Measurements from ENCODE around the gene GJA9. TPM values are rescaled to one million over a fixed set of nuclear protein-coding genes. Genes with fewer than 3 reads are reported as not detected.

Gene GJA9
- total and polyA plus RNA-seq, 2 experiments from 2014 or later: 0.21 TPM; not detected in 1

GRCh38 chr1:38888423-38889333, 7.3 kb upstream of the GJA9 start:
- no peaks in the 10 kb centered on the region for H3K9me3 Mint-ChIP-seq
- no peaks in the 10 kb centered on the region for H3K36me3 ChIP-seq (ENCODE audit: insufficient read depth)

More at GRCh38 chr1:38888423-38889333, 7.3 kb upstream of the GJA9 start:
- Mint-ChIP-seq H3K27me3 (ENCODE audit: insufficient read depth, low read depth, poor library complexity) (peaks cover 2% of the 10 kb centered on the region), H3K4me1 (peaks cover 13% of the 10 kb centered on the region; the same call in 2 of the 3 replicates), H3K4me3 (no peak overlapping the region), H3K27ac (no peak overlapping the region), H3K36me3 (ENCODE audit: low read depth) (no peaks in the 10 kb centered on the region)
- H3K9me2 ChIP-seq (ENCODE audit: insufficient read depth): no peaks in the 10 kb centered on the region
- DNase-seq (ENCODE audit: low spot score): no peak
- H3K79me2 ChIP-seq (replicated peaks; ENCODE audit: insufficient read depth): no peaks in the 10 kb centered on the region
- 0 out of 2 replicates have a peak, but pooled peaks cover 6% of the 10 kb centered on the region for H3K4me1 ChIP-seq (ENCODE audit: insufficient read depth)
- TF ChIP-seq JUNB (IDR thresholded peaks at IDR 0.05; ENCODE audit: unreplicated experiment) (no peak), POLR2AphosphoS5 (IDR thresholded peaks at IDR 0.05; ENCODE audit: low read depth) (no peak), CREB1 (CRISPR knock-in tag; IDR thresholded peaks at IDR 0.05; ENCODE audit: low read depth) (no peak), ZNF331 (CRISPR knock-in tag; IDR thresholded peaks at IDR 0.05; ENCODE audit: low read depth) (no peak), STAT1 (IDR thresholded peaks at IDR 0.05; ENCODE audit: unreplicated experiment) (no peak), EZH2 (IDR thresholded peaks at IDR 0.05; ENCODE audit: low read depth, unreplicated experiment) (no peak), REST (IDR thresholded peaks at IDR 0.05; ENCODE audit: unreplicated experiment) (no peak), EZH2phosphoT487 (IDR thresholded peaks at IDR 0.05; ENCODE audit: unreplicated experiment) (no peak), ETS1 (IDR thresholded peaks at IDR 0.05) (no peak), NANOG (IDR thresholded peaks at IDR 0.05; ENCODE audit: borderline replicate concordance) (no peak), ZNF114 (CRISPR knock-in tag; IDR thresholded peaks at IDR 0.05) (no peak)
- TF ChIP-seq, protein P1, sequence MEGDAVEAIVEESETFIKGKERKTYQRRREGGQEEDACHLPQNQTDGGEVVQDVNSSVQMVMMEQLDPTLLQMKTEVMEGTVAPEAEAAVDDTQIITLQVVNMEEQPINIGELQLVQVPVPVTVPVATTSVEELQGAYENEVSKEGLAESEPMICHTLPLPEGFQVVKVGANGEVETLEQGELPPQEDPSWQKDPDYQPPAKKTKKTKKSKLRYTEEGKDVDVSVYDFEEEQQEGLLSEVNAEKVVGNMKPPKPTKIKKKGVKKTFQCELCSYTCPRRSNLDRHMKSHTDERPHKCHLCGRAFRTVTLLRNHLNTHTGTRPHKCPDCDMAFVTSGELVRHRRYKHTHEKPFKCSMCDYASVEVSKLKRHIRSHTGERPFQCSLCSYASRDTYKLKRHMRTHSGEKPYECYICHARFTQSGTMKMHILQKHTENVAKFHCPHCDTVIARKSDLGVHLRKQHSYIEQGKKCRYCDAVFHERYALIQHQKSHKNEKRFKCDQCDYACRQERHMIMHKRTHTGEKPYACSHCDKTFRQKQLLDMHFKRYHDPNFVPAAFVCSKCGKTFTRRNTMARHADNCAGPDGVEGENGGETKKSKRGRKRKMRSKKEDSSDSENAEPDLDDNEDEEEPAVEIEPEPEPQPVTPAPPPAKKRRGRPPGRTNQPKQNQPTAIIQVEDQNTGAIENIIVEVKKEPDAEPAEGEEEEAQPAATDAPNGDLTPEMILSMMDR (conservative IDR thresholded peaks at IDR 0.05; ENCODE audit: low read depth in 2 of 2): no peak
- TF ChIP-seq, protein P2, sequence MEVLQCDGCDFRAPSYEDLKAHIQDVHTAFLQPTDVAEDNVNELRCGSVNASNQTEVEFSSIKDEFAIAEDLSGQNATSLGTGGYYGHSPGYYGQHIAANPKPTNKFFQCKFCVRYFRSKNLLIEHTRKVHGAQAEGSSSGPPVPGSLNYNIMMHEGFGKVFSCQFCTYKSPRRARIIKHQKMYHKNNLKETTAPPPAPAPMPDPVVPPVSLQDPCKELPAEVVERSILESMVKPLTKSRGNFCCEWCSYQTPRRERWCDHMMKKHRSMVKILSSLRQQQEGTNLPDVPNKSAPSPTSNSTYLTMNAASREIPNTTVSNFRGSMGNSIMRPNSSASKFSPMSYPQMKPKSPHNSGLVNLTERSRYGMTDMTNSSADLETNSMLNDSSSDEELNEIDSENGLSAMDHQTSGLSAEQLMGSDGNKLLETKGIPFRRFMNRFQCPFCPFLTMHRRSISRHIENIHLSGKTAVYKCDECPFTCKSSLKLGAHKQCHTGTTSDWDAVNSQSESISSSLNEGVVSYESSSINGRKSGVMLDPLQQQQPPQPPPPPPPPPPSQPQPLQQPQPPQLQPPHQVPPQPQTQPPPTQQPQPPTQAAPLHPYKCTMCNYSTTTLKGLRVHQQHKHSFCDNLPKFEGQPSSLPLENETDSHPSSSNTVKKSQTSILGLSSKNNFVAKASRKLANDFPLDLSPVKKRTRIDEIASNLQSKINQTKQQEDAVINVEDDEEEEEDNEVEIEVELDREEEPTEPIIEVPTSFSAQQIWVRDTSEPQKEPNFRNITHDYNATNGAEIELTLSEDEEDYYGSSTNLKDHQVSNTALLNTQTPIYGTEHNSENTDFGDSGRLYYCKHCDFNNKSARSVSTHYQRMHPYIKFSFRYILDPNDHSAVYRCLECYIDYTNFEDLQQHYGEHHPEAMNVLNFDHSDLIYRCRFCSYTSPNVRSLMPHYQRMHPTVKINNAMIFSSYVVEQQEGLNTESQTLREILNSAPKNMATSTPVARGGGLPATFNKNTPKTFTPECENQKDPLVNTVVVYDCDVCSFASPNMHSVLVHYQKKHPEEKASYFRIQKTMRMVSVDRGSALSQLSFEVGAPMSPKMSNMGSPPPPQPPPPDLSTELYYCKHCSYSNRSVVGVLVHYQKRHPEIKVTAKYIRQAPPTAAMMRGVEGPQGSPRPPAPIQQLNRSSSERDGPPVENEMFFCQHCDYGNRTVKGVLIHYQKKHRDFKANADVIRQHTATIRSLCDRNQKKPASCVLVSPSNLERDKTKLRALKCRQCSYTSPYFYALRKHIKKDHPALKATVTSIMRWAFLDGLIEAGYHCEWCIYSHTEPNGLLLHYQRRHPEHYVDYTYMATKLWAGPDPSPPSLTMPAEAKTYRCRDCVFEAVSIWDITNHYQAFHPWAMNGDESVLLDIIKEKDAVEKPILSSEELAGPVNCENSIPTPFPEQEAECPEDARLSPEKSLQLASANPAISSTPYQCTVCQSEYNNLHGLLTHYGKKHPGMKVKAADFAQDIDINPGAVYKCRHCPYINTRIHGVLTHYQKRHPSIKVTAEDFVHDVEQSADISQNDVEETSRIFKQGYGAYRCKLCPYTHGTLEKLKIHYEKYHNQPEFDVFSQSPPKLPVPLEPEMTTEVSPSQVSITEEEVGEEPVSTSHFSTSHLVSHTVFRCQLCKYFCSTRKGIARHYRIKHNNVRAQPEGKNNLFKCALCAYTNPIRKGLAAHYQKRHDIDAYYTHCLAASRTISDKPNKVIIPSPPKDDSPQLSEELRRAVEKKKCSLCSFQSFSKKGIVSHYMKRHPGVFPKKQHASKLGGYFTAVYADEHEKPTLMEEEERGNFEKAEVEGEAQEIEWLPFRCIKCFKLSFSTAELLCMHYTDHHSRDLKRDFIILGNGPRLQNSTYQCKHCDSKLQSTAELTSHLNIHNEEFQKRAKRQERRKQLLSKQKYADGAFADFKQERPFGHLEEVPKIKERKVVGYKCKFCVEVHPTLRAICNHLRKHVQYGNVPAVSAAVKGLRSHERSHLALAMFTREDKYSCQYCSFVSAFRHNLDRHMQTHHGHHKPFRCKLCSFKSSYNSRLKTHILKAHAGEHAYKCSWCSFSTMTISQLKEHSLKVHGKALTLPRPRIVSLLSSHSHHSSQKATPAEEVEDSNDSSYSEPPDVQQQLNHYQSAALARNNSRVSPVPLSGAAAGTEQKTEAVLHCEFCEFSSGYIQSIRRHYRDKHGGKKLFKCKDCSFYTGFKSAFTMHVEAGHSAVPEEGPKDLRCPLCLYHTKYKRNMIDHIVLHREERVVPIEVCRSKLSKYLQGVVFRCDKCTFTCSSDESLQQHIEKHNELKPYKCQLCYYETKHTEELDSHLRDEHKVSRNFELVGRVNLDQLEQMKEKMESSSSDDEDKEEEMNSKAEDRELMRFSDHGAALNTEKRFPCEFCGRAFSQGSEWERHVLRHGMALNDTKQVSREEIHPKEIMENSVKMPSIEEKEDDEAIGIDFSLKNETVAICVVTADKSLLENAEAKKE (CRISPR knock-in tag; IDR thresholded peaks at IDR 0.05): no peak
- H4K20me1 ChIP-seq (replicated peaks; ENCODE audit: insufficient read depth): no peaks in the 10 kb centered on the region
- H3K27ac ChIP-seq (ENCODE audit: low read depth): no peak overlapping the region
- H3F3A ChIP-seq (replicated peaks; ENCODE audit: low read depth): no peaks in the 10 kb centered on the region
- no peak for ATAC-seq
- H3K27me3 ChIP-seq (ENCODE audit: insufficient read depth): no peaks in the 10 kb centered on the region
- no peak overlapping the region for H2AFZ ChIP-seq
- no peak overlapping the region for H3K4me3 ChIP-seq
- H3K4me2 ChIP-seq: no peak overlapping the region
